GM06990 (cell line): ENCODE results near the gene GIPC2.
A peak's percentile ranks its signal among the peaks of the same experiment; 100 is the strongest.

Source experiments
- DNase-seq: peaks from one replicate; pipeline ENCODE4 v3.0.0-alpha.2; 2011; ENCODE audit not compliant: insufficient read length; ENCODE audit errors: extremely low read depth
- H3K27me3 ChIP-seq: replicated peaks from 2 replicates; pipeline ENCODE4 v1.6.0; 2011; ENCODE audit warnings: low read length; ENCODE audit not compliant: control insufficient read depth, insufficient read depth
- H3K36me3 ChIP-seq: 2 replicates; pipeline ENCODE4 v1.5.1; 2011; ENCODE audit warnings: low read length; ENCODE audit not compliant: control insufficient read depth, insufficient read depth
- H3K4me3 ChIP-seq: replicated peaks from 2 replicates; pipeline ENCODE4 v1.5.1; 2011; ENCODE audit warnings: low read depth, mild to moderate bottlenecking, control low read depth, low read length
- CTCF ChIP-seq: IDR thresholded peaks from 2 replicates; pipeline ENCODE4 v1.5.1; 2011; ENCODE audit warnings: low read length, control low read depth, mild to moderate bottlenecking, inconsistent platforms; ENCODE audit not compliant: insufficient read depth, poor library complexity, severe bottlenecking

GIPC2 gene

GRCh38 chr1:78004719-78005447 lies 40.9 kb upstream of the GIPC2 start, which contains the start of gene DNAJB4:
Gene DNAJB4 (plus strand): TSS chr1:78004939. CDS start chr1:78005111, 172 bp downstream.
- H3K27me3 ChIP-seq, result no peaks in the 10 kb centered on the region
- peak; percentile 86 for DNase-seq
- TF ChIP-seq CTCF, result no peak
- H3K36me3 ChIP-seq, result no peaks in the 10 kb centered on the region
- peak within 1 kb of the TSS; percentile 74 for H3K4me3 ChIP-seq

GRCh38 chr1:78005448-78005722 lies 40.4 kb upstream of the GIPC2 start:
- no peak for TF ChIP-seq CTCF
- peak overlapping the region; percentile 74 for H3K4me3 ChIP-seq

GRCh38 chr1:78005755-78006154 lies 40.0 kb upstream of the GIPC2 start:
- peak overlapping the region; percentile 74 for H3K4me3 ChIP-seq
- DNase-seq, result no peak
- H3K27me3 ChIP-seq, result no peaks in the 10 kb centered on the region
- H3K36me3 ChIP-seq, result no peaks in the 10 kb centered on the region
- no peak for TF ChIP-seq CTCF

More at GRCh38 chr1:78005448-78005722, 40.4 kb upstream of the GIPC2 start:
- DNase-seq, result no peak
- Histone ChIP-seq H3K36me3 (no peaks in the 10 kb centered on the region), H3K27me3 (no peaks in the 10 kb centered on the region)

DNA sequence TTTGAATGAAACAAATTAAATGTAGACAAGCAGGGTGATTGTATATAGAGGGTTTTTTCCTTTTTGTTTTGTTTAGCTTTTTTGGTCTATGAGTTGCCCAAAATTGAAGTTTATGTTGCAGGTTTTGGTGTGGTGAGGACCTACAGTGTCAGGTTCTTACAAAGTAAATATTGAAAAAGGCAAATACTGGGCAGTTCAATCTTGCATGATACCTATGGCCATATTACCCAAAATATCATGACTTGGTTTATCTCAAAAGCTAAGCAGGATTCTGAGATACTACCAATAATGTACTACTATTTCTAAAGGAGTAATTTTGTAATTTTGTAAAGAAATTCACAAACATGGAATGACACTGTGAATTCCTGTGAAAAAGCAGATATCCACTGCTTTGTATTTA lies 39.2 kb upstream of the GIPC2 start:
- DNase-seq, result no peak
- peak overlapping the region; percentile 74 for H3K4me3 ChIP-seq
- H3K36me3 ChIP-seq, result no peaks in the 10 kb centered on the region
- H3K27me3 ChIP-seq, result no peaks in the 10 kb centered on the region
- TF ChIP-seq CTCF, result no peak

GRCh38 chr1:78007677-78008341 lies 38.0 kb upstream of the GIPC2 start:
- no peak for DNase-seq
- TF ChIP-seq CTCF, result no peak
- Histone ChIP-seq H3K36me3 (no peaks in the 10 kb centered on the region), H3K27me3 (no peaks in the 10 kb centered on the region), H3K4me3 (no peak overlapping the region)
